Neural cell (in vitro differentiated cells): ENCODE data around the gene GTF2IRD1.

Source experiments
- CTCF ChIP-seq: fragments of 450-650 bp; IDR thresholded peaks from 2 replicates; pipeline ENCODE4 v1.5.1; 2014; ENCODE audit warnings: antibody characterized with exemption, mild to moderate bottlenecking, moderate library complexity; ENCODE audit not compliant: poor library complexity, severe bottlenecking
- EP300 ChIP-seq: fragments of 450-650 bp; conservative IDR thresholded peaks from 2 replicates; pipeline ENCODE4 v1.6.1; 2014; ENCODE audit warnings: antibody characterized with exemption, mild to moderate bottlenecking, moderate library complexity; ENCODE audit not compliant: poor library complexity, severe bottlenecking
- EZH2 ChIP-seq: fragments of 200-600, 300-800 bp; shearing (Covaris generic), sonication (generic); IDR thresholded peaks from 2 replicates; pipeline ENCODE4 v1.6.1; 2014; ENCODE audit warnings: antibody characterized with exemption, low read length, borderline replicate concordance, mild to moderate bottlenecking; ENCODE audit not compliant: insufficient read depth, poor library complexity, severe bottlenecking
- MXI1 ChIP-seq: fragments of 450-650 bp; conservative IDR thresholded peaks from 2 replicates; pipeline ENCODE4 v1.6.1; 2014; ENCODE audit warnings: antibody characterized with exemption, mild to moderate bottlenecking; ENCODE audit not compliant: poor library complexity, severe bottlenecking
- POLR2AphosphoS5 ChIP-seq: IDR thresholded peaks from 2 replicates; pipeline ENCODE4 v1.6.1; 2012
- SMC3 ChIP-seq: fragments of 450-650 bp; conservative IDR thresholded peaks from 2 replicates; pipeline ENCODE4 v1.6.1; 2014; ENCODE audit warnings: antibody characterized with exemption, mild to moderate bottlenecking, moderate library complexity; ENCODE audit not compliant: poor library complexity
- TAF1 ChIP-seq: IDR thresholded peaks from 2 replicates; pipeline ENCODE4 v1.6.1; 2012; ENCODE audit warnings: low read depth
- TF ChIP-seq, protein P1 (sequence below): IDR thresholded peaks from 2 replicates; pipeline ENCODE4 v1.6.1; 2012; ENCODE audit warnings: borderline replicate concordance

GRCh38 chr7:74627661-74628411 lies 174.1 kb downstream of the GTF2IRD1 start:
- TF ChIP-seq EP300 (no peak), EZH2 (no peak), CTCF (no peak), TAF1 (no peak), POLR2AphosphoS5 (no peak), SMC3 (no peak), MXI1 (no peak)
- TF ChIP-seq, protein P1, sequence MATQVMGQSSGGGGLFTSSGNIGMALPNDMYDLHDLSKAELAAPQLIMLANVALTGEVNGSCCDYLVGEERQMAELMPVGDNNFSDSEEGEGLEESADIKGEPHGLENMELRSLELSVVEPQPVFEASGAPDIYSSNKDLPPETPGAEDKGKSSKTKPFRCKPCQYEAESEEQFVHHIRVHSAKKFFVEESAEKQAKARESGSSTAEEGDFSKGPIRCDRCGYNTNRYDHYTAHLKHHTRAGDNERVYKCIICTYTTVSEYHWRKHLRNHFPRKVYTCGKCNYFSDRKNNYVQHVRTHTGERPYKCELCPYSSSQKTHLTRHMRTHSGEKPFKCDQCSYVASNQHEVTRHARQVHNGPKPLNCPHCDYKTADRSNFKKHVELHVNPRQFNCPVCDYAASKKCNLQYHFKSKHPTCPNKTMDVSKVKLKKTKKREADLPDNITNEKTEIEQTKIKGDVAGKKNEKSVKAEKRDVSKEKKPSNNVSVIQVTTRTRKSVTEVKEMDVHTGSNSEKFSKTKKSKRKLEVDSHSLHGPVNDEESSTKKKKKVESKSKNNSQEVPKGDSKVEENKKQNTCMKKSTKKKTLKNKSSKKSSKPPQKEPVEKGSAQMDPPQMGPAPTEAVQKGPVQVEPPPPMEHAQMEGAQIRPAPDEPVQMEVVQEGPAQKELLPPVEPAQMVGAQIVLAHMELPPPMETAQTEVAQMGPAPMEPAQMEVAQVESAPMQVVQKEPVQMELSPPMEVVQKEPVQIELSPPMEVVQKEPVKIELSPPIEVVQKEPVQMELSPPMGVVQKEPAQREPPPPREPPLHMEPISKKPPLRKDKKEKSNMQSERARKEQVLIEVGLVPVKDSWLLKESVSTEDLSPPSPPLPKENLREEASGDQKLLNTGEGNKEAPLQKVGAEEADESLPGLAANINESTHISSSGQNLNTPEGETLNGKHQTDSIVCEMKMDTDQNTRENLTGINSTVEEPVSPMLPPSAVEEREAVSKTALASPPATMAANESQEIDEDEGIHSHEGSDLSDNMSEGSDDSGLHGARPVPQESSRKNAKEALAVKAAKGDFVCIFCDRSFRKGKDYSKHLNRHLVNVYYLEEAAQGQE: no peak
